Type B pancreatic cell (in vitro differentiated cells): Measurements from ENCODE around the gene OTUD5. TPM values are rescaled to one million over a fixed set of nuclear protein-coding genes. Genes with fewer than 3 reads are reported as not detected.

Experiments used
- DNase-seq: peaks from one replicate; pipeline ENCODE4 v3.0.0; 2021; ENCODE audit warnings: mixed read lengths; ENCODE audit not compliant: unreplicated experiment; ENCODE audit errors: extremely low spot score
- H3K27ac Mint-ChIP-seq: 2 replicates; pipeline ENCODE4 v1.8.0; 2021; ENCODE audit warnings: mild to moderate bottlenecking, mixed read lengths
- H3K27me3 Mint-ChIP-seq: 2 replicates; pipeline ENCODE4 v1.8.0; 2021; ENCODE audit warnings: mixed read lengths
- H3K36me3 Mint-ChIP-seq: 2 replicates; pipeline ENCODE4 v1.8.0; 2021; ENCODE audit warnings: mixed read lengths
- H3K4me1 Mint-ChIP-seq: one replicate; pipeline ENCODE4 v1.8.0; 2021; ENCODE audit warnings: mixed read lengths; ENCODE audit not compliant: unreplicated experiment
- H3K4me3 Mint-ChIP-seq: 2 replicates; pipeline ENCODE4 v1.8.0; 2021; ENCODE audit warnings: mild to moderate bottlenecking, mixed read lengths
- H3K9me3 Mint-ChIP-seq: 2 replicates; pipeline ENCODE4 v1.8.0; 2021; ENCODE audit warnings: mixed read lengths
- CTCF ChIP-seq: fragments of 200-600 bp; sonication (generic); conservative IDR thresholded peaks from 2 replicates; pipeline ENCODE4 v1.5.0; 2021; ENCODE audit warnings: antibody characterized with exemption, mild to moderate bottlenecking
- total RNA-seq: library from RNA; stranded (reverse); gene quantifications from 2 replicates; pipeline ENCODE4 v1.2.1, GENCODE V29; 2021; ENCODE audit warnings: low replicate concordance

OTUD5 gene
- total RNA-seq, 1 donor from 2014 or later: 49.5 TPM

GRCh38 chrX:48939524-48940228 lies 17.7 kb downstream of the OTUD5 start:
- no peaks in the 10 kb centered on the region for H3K4me1 Mint-ChIP-seq

GRCh38 chrX:48938721-48939425 lies 18.5 kb downstream of the OTUD5 start:
- Mint-ChIP-seq H3K36me3 (peaks cover 11% of the 10 kb centered on the region), H3K27ac (no peak overlapping the region), H3K4me3 (no peak overlapping the region), H3K27me3 (no peaks in the 10 kb centered on the region), H3K9me3 (no peaks in the 10 kb centered on the region), H3K4me1 (no peaks in the 10 kb centered on the region)
- no peak for TF ChIP-seq CTCF
- DNase-seq: no peak

More at GRCh38 chrX:48939524-48940228, 17.7 kb downstream of the OTUD5 start:
- H3K36me3 Mint-ChIP-seq: peaks cover 9% of the 10 kb centered on the region
- H3K4me3 Mint-ChIP-seq: no peak overlapping the region
- H3K9me3 Mint-ChIP-seq: no peaks in the 10 kb centered on the region
- no peak for TF ChIP-seq CTCF
- no peak overlapping the region for H3K27ac Mint-ChIP-seq
- DNase-seq: no peak
- H3K27me3 Mint-ChIP-seq: no peaks in the 10 kb centered on the region

- TF ChIP-seq CTCF: no peak
- Mint-ChIP-seq H3K4me1 (no peaks in the 10 kb centered on the region), H3K36me3 (peaks cover 12% of the 10 kb centered on the region), H3K9me3 (peaks cover 4% of the 10 kb centered on the region), H3K27ac (no peak overlapping the region), H3K27me3 (no peaks in the 10 kb centered on the region), H3K4me3 (no peak overlapping the region)
- no peak for DNase-seq
Measured at GRCh38 chrX:48937054-48937907, 20.1 kb downstream of the OTUD5 start.

GRCh38 chrX:48936429-48937053 lies 20.9 kb downstream of the OTUD5 start:
- no peak for DNase-seq
- Mint-ChIP-seq H3K9me3 (peaks cover 4% of the 10 kb centered on the region), H3K27ac (no peak overlapping the region), H3K4me1 (no peaks in the 10 kb centered on the region), H3K36me3 (peaks cover 12% of the 10 kb centered on the region), H3K4me3 (no peak overlapping the region), H3K27me3 (no peaks in the 10 kb centered on the region)
- TF ChIP-seq CTCF: no peak

- peaks cover 14% of the 10 kb centered on the region for H3K36me3 Mint-ChIP-seq
- TF ChIP-seq CTCF: no peak
Measured at GRCh38 chrX:48935301-48935670, 22.1 kb downstream of the OTUD5 start.

More at GRCh38 chrX:48935301-48935670, 22.1 kb downstream of the OTUD5 start:
- H3K27ac Mint-ChIP-seq: no peak overlapping the region
- H3K4me1 Mint-ChIP-seq: no peaks in the 10 kb centered on the region
- no peaks in the 10 kb centered on the region for H3K27me3 Mint-ChIP-seq
- no peak overlapping the region for H3K4me3 Mint-ChIP-seq
- DNase-seq: no peak
- peaks cover 4% of the 10 kb centered on the region for H3K9me3 Mint-ChIP-seq
